Nucleus accumbens (tissue), 56 donors: ENCODE measurements around the gene ZNF138.

Experiments used
- DNase-seq, 56 donors: peaks; one replicate each; lab custom pipeline; 2025; lab: John Stamatoyannopoulos, UW

ZNF138 gene

GRCh38 chr7:64874114-64874513, 79.9 kb downstream of the ZNF138 start:
- DNase-seq = no peak

GRCh38 chr7:64874562-64875250, 80.5 kb downstream of the ZNF138 start:
- DNase-seq = no peak

- DNase-seq = no peak
Measured at GRCh38 chr7:64875258-64875657, 81.0 kb downstream of the ZNF138 start.

GRCh38 chr7:64875658-64876406, 81.6 kb downstream of the ZNF138 start:
- no peak for DNase-seq

GRCh38 chr7:64876792-64877713, 82.8 kb downstream of the ZNF138 start:
- DNase-seq = peak in 53 of 56 donors; percentile 16 to 87 (median 66)

GRCh38 chr7:64877714-64878610, 83.7 kb downstream of the ZNF138 start:
- peak in 4 of 56 donors; percentile 41 to 65 (median 60) for DNase-seq

- no peak for DNase-seq
Measured at GRCh38 chr7:64878684-64879083, 84.5 kb downstream of the ZNF138 start.

- no peak for DNase-seq
Measured at GRCh38 chr7:64879086-64879730, 85.0 kb downstream of the ZNF138 start.

GRCh38 chr7:64879800-64880199, 85.6 kb downstream of the ZNF138 start:
- no peak for DNase-seq

- no peak for DNase-seq
Measured at GRCh38 chr7:64880322-64881297, 86.4 kb downstream of the ZNF138 start.

- no peak for DNase-seq
Measured at GRCh38 chr7:64881461-64882287, 87.4 kb downstream of the ZNF138 start.

GRCh38 chr7:64882341-64883112, 88.3 kb downstream of the ZNF138 start:
- peak in 47 of 56 donors; percentile 12 to 77 (median 47) for DNase-seq
